ENCODE data around the gene TTBK1.

Gene TTBK1

DNA sequence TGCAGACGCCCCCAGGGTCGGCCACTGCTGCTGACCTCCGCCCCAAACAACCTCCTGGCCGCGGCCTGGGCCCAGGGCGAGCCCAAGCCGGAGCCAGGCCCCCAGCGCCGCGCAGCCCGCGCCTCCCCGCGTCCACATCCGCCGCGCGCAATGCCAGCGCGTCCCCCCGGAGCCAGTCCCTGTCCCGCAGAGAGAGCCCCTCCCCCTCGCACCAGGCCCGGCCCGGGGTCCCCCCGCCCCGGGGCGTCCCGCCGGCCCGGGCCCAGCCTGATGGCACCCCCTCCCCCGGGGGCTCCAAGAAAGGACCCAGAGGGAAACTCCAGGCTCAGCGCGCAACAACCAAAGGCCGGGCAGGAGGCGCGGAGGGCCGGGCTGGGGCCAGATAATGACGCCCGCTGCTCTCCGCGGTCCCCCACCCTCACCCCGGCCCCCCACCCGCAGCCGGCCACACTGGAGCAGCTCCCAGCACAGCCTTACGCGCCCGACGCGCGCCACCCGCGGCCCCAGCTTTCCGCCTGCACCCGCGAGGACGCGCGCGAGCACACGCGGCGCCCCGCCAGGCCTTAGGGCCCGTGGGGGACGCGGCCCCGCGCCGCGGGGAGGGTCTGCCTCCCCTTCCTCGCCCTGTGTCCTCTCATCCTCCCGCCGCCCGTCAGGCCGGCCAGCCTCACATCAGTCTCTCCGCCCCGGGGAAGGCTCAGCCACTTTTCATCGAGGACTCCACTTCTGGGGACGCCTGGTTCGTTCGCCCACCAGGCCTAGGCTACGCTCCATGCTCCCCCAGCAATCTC is 41.9 kb downstream of the TTBK1 start:
- POLR2A ChIA-PET = no interaction called here

DNA sequence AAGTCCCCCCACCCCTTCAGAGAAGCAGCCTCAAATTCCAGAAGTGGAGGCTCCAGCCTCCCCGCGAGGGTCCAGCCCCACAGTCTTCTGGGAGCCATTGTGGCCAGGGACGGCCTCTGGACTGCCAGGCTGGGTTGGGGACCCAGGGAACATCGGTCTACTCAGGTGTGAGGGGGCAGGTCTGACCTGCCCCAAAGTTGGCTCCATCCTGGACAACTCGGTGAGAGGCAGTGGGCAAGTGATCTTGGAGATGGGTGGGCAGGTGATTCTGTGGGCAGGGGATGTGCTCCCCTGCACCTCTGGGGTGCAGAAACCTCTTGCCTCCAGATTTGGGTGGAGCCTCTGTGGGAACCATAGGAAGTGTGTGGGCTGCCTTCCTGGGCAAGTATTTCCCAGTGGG is 42.6 kb downstream of the TTBK1 start:
- ChIA-PET POLR2A (no interaction called here), CTCF (interaction anchor here (1.1 kb wide), 1 partner anchor 22 kb away, joined by 3 read pairs; no protein-coding TSS in a partner anchor)
- TF ChIP-seq, protein P1, sequence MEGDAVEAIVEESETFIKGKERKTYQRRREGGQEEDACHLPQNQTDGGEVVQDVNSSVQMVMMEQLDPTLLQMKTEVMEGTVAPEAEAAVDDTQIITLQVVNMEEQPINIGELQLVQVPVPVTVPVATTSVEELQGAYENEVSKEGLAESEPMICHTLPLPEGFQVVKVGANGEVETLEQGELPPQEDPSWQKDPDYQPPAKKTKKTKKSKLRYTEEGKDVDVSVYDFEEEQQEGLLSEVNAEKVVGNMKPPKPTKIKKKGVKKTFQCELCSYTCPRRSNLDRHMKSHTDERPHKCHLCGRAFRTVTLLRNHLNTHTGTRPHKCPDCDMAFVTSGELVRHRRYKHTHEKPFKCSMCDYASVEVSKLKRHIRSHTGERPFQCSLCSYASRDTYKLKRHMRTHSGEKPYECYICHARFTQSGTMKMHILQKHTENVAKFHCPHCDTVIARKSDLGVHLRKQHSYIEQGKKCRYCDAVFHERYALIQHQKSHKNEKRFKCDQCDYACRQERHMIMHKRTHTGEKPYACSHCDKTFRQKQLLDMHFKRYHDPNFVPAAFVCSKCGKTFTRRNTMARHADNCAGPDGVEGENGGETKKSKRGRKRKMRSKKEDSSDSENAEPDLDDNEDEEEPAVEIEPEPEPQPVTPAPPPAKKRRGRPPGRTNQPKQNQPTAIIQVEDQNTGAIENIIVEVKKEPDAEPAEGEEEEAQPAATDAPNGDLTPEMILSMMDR (IDR thresholded peaks at IDR 0.05; ENCODE audit: control extremely low read depth, extremely low read depth, low read depth, missing control alignments) = no peak

More for the DNA sequence above, 41.9 kb downstream of the TTBK1 start:
- TF ChIP-seq, protein P1 (IDR thresholded peaks at IDR 0.05; ENCODE audit: control extremely low read depth, extremely low read depth, low read depth, missing control alignments) = no peak
- DNase-seq (ENCODE audit: extremely low spot score) = no peak
- CTCF ChIA-PET = no interaction called here

DNA sequence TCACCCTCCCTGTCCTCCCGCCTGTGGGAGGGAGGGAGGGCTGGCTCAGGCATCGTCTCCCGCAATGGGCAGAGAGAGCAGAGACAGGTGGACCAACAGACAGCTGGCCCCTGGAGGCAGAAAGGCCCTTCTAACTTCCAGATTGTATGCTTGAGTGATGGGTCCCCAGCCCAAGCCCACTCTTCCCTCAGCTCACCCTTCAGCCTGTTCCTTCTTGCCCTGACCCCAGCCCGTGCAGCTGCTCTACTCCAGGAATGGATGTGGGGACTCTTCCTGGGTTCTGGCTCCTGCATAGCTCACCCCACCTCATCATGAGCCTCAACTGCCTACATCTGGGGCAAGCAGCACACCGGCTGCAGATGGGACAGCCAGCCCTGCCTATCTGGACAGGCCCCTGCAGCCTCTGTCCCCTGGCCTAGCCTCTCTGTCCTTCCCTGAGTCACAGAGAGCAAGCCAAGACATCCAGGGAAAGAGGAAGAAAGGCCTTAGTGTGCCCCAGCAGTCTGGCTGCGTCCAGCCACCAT is 43.2 kb downstream of the TTBK1 start:
- no peak for DNase-seq (ENCODE audit: extremely low spot score)
- ChIA-PET CTCF (interaction anchor here (1.1 to 1.5 kb wide), 3 partner anchors 11 to 23 kb away, joined by 3 to 6 read pairs (median 4); partner anchors contain the start of genes CRIP3 and SLC22A7), POLR2A (no interaction called here)
- TF ChIP-seq, protein P1 (IDR thresholded peaks at IDR 0.05; ENCODE audit: control extremely low read depth, extremely low read depth, low read depth, missing control alignments) = no peak

More for the DNA sequence above, 42.6 kb downstream of the TTBK1 start:
- DNase-seq (ENCODE audit: extremely low spot score) = no peak

DNA sequence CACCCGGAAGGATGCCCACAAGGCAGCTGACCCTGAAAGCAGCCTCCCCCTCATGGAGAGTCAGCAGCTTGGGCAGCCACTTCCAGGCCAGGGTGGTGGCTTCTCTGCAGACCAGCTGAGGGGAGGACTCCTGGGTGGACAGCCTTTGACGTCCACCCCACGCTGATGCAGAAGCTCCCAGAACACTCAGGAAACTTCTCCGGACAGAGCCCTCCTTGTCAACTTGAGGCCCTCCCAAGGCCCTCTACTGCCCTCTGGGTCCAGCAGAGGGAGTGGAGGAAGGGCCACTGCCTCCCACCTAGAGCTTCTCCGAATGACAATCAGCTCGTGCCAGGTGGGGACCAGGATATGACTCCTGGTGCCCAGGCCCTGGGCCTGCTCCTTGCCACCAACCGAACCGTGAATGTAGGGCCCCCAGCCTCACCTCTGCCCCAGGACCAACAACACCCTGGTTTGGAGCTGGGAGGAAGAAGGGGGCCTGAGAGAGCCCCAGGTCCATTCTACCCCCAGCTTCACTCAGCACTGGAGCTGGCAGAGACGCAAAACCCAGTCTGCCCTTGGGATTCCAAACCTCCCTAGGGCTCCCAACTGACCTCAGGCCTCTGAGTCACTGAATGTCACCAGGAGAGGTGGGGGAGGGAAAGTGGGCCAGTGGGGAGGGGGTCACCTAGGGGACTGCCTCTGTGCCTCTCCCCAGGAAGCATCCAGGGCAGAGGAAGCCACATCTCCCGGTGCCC is 43.9 kb downstream of the TTBK1 start:
- CTCF ChIA-PET = interaction anchor here (1.1 to 1.5 kb wide), 3 partner anchors 10 to 23 kb away, joined by 3 to 6 read pairs (median 4); partner anchors contain the start of genes CRIP3 and SLC22A7
- TF ChIP-seq, protein P1 (IDR thresholded peaks at IDR 0.05; ENCODE audit: control extremely low read depth, extremely low read depth, low read depth, missing control alignments) = no peak

DNA sequence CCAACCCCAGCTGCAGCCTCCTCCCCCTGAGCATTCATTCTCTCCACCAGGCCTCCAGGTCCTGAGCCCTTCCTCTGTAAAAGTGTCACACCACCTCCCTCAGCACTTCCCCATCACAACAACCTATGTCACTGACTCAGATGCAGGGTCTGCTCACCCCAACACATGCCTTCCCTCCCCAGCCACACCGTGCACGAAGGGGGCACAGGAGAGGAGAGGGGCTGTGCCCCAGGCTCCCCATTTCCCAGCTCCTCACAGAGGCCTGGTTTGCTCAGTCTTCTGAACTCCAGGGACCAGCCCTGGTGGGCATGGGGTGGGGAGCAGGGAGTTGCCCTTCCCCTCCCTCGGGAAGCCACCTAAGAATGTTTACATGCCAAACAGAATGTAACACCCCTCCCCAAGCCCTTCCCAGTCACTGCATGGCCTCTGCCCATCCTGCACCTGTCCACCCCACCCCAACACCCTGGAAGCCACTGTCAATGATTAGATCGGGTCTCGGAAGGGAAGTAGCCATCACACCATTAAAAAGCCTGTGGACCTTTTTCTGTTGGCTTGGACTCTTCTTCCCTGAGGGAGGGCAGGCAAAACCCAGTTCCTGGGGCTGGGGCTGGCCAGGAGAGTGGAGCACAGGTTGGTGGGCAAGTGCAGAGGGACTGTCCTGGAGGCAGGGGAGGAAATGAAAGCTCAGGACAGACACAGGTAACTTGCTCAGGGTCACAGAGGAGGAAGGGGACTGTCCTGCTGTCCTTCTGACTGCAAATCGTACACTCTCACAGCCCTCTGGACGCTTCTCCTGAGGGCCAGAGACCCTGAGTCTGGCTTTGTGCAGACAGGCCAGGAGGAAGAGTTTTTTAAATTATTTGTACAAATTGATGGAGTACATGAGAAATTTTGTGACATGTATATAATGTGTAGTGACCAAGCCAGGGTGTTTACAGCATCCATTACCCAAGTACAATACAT is 44.7 kb downstream of the TTBK1 start:
- TF ChIP-seq, protein P1 (IDR thresholded peaks at IDR 0.05; ENCODE audit: control extremely low read depth, extremely low read depth, low read depth, missing control alignments) = no peak
- ChIA-PET CTCF (interaction anchor here (1.2 to 1.5 kb wide), 3 partner anchors 10 to 220 kb away, joined by 3 to 6 read pairs (median 4); partner anchors contain the start of genes CRIP3 and SLC22A7), POLR2A (interaction anchor here (0.8 kb wide), 1 partner anchor 9 kb away, joined by 3 read pairs; no protein-coding TSS in a partner anchor)
- DNase-seq (ENCODE audit: extremely low spot score) = no peak

More for the DNA sequence above, 43.9 kb downstream of the TTBK1 start:
- POLR2A ChIA-PET = interaction anchor here (0.7 to 0.8 kb wide), 2 partner anchors 10 to 69 kb away, joined by 3 read pairs; no protein-coding TSS in a partner anchor
- no peak for DNase-seq (ENCODE audit: extremely low spot score)
